Osteocyte (in vitro differentiated cells): Measurements from ENCODE around the gene PKD2L1. TPM values are rescaled to one million over a fixed set of nuclear protein-coding genes. Genes with fewer than 3 reads are reported as not detected.
"Not testable (repeated sequence)": the region's sequence is repeated elsewhere in the genome, so short reads cannot be mapped to it uniquely, and the experiment has no call there.

Experiments used
- DNase-seq: peaks from one replicate; pipeline ENCODE4 v3.0.0; 2021; ENCODE audit warnings: mixed read lengths; ENCODE audit not compliant: unreplicated experiment; ENCODE audit errors: extremely low spot score
- H3K27ac Mint-ChIP-seq: one replicate; pipeline ENCODE4 v1.8.0; 2021; ENCODE audit warnings: mild to moderate bottlenecking, mixed read lengths; ENCODE audit not compliant: unreplicated experiment
- H3K27me3 Mint-ChIP-seq: one replicate; pipeline ENCODE4 v1.8.0; 2021; ENCODE audit warnings: mixed read lengths; ENCODE audit not compliant: unreplicated experiment
- H3K36me3 Mint-ChIP-seq: one replicate; pipeline ENCODE4 v1.8.0; 2021; ENCODE audit warnings: mixed read lengths; ENCODE audit not compliant: unreplicated experiment
- H3K4me1 Mint-ChIP-seq: one replicate; pipeline ENCODE4 v1.8.0; 2021; ENCODE audit warnings: mixed read lengths; ENCODE audit not compliant: unreplicated experiment
- H3K4me3 Mint-ChIP-seq: one replicate; pipeline ENCODE4 v1.8.0; 2021; ENCODE audit warnings: mild to moderate bottlenecking, moderate library complexity, mixed read lengths; ENCODE audit not compliant: unreplicated experiment
- H3K9me3 Mint-ChIP-seq: one replicate; pipeline ENCODE4 v1.8.0; 2021; ENCODE audit warnings: mixed read lengths; ENCODE audit not compliant: unreplicated experiment
- CTCF ChIP-seq: fragments of 200-600 bp; sonication (generic); IDR thresholded peaks from 2 replicates; pipeline ENCODE4 v1.5.0; 2021; ENCODE audit warnings: antibody characterized with exemption, mild to moderate bottlenecking, moderate library complexity
- total RNA-seq: library from RNA; stranded (reverse); gene quantifications from 2 replicates; pipeline ENCODE4 v1.2.1, GENCODE V29; 2021

The PKD2L1 gene
- total RNA-seq, 1 donor from 2014 or later: not detected

DNA sequence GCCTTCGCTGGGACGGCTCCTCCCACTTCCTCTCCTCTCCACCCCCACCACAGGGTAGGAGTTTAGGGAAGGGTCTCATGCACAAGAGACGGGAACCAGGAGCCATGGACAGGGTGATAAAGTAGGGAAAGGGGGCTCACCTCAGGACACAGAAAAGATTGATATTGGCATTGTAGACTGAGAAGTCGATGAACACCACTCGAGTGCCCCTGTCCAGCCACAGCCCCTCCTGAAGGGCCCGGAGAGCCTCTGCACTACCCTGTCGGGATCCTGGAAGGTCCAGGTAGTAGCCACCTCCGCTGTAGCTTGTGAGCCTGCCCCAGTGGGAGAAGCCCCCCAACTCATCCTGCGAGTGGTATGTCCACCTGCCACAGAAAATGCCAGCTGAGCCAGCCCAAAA is 32.8 kb downstream of the PKD2L1 start:
- no peak overlapping the region for H3K27ac Mint-ChIP-seq
- H3K27me3 Mint-ChIP-seq: peaks cover 62% of the 10 kb centered on the region
- no peaks in the 10 kb centered on the region for H3K9me3 Mint-ChIP-seq
- no peaks in the 10 kb centered on the region for H3K4me1 Mint-ChIP-seq
- DNase-seq: no peak
- no peak for TF ChIP-seq CTCF
- H3K36me3 Mint-ChIP-seq: no peaks in the 10 kb centered on the region
- H3K4me3 Mint-ChIP-seq: no peak overlapping the region

DNA sequence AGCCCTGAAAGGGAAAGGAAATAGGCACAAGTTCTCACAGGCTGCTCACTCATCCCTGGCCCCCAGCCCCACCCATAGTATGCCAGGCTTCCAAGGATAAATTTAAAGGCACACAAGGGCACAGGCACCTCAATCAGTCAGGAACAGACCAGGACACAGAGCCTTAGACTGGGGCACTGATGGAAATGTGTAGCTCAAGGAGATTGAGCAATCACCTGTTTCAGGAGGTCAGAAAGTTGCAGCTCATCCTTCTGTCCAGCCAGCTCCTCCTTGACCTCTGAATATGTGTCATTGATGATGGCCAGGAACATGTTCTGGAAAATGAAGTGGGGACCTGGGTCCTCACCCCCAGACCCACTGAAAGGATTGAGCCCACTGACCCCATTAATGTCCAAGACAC is 37.0 kb downstream of the PKD2L1 start:
- H3K9me3 Mint-ChIP-seq: no peaks in the 10 kb centered on the region
- no peak overlapping the region for H3K4me3 Mint-ChIP-seq
- H3K27me3 Mint-ChIP-seq: peaks cover 54% of the 10 kb centered on the region
- DNase-seq: no peak
- H3K27ac Mint-ChIP-seq: no peak overlapping the region
- no peak for TF ChIP-seq CTCF
- no peaks in the 10 kb centered on the region for H3K4me1 Mint-ChIP-seq
- H3K36me3 Mint-ChIP-seq: no peaks in the 10 kb centered on the region

- not testable (repeated sequence) for DNase-seq, H3K4me1 Mint-ChIP-seq, H3K27ac Mint-ChIP-seq, H3K4me3 Mint-ChIP-seq, H3K36me3 Mint-ChIP-seq, H3K9me3 Mint-ChIP-seq
- peaks cover 51% of the 10 kb centered on the region for H3K27me3 Mint-ChIP-seq
Measured at GRCh38 chr10:100292300-100292699, 37.7 kb downstream of the PKD2L1 start.

DNA sequence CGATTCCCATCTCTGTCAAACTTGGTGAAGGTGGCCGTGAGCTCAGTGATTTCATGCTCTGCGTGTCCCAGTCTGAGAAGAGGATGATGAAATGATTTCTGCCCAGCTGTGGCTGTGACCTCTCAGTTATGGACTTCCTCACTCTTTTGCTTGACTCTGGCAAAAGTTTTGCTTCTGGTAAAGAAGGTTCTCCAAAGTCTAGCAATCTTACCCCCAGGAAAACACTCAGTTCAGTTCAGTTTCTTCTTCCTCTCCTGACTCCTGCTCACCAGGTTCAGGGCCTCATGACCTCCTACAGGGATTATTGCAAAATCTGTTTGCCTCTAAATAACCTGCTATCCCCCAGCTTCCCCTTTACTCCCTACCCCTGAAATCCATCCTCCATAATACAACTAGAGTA is 38.7 kb downstream of the PKD2L1 start:
- TF ChIP-seq CTCF: no peak
- Mint-ChIP-seq H3K4me1 (peaks cover 6% of the 10 kb centered on the region), H3K27me3 (peaks cover 45% of the 10 kb centered on the region), H3K9me3 (no peaks in the 10 kb centered on the region), H3K4me3 (no peak overlapping the region), H3K27ac (no peak overlapping the region), H3K36me3 (no peaks in the 10 kb centered on the region)
- no peak for DNase-seq

DNA sequence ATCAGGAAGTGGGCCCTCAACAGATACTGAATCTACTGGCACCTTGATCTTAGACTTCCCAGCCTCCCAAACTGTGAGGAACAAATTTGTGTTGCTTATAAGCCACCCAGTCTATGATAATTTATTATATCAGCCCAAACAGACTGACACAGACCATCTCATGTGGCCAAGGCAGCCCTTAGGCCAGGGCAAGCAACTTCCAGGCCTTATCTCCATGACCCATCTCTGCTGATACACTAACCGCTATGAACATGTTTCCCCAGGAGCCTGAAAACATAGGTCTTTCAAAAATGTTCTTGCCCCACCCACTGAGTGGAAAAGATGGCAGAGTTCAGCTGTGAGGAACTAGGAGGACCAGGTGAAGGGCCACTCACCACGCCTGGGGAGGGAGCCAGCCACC is 40.4 kb downstream of the PKD2L1 start:
- peaks cover 33% of the 10 kb centered on the region for H3K27me3 Mint-ChIP-seq
- DNase-seq: no peak
- H3K4me3 Mint-ChIP-seq: no peak overlapping the region
- no peak for TF ChIP-seq CTCF
- no peaks in the 10 kb centered on the region for H3K9me3 Mint-ChIP-seq
- H3K4me1 Mint-ChIP-seq: peaks cover 22% of the 10 kb centered on the region
- no peak overlapping the region for H3K27ac Mint-ChIP-seq
- H3K36me3 Mint-ChIP-seq: peaks cover 3% of the 10 kb centered on the region

DNA sequence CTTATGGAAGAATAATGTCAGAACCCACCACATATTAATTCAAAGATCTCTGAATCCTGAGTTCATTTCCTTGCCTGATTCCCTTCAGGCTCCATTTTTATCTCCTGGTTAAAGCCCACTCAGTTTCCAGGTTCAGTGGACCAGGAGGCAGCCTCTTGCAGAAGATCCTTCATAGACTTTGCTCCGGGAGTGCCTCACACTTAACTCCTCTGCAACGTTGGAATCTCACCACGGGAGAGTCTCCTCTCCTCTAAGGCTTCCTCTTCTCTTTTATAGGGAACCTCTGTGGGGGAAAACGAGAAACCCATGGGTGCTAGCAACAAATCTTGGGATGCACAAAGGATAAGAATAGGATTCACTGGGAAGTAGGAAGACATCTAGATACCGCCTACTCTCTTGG is 41.8 kb downstream of the PKD2L1 start:
- TF ChIP-seq CTCF: no peak
- Mint-ChIP-seq H3K9me3 (no peaks in the 10 kb centered on the region), H3K36me3 (peaks cover 3% of the 10 kb centered on the region), H3K4me3 (no peak overlapping the region), H3K4me1 (peaks cover 22% of the 10 kb centered on the region), H3K27ac (no peak overlapping the region), H3K27me3 (peaks cover 21% of the 10 kb centered on the region)
- no peak for DNase-seq
